Measurements from ENCODE around the gene EIF3D. TPM values are rescaled to one million over a fixed set of nuclear protein-coding genes. Genes with fewer than 3 reads are reported as not detected.

The EIF3D gene
- total and polyA plus RNA-seq, 2 of the 13 experiments (the other 11 are each of a cell fraction or from before 2014, with no cell fraction given) = 118 to 274 TPM

DNA sequence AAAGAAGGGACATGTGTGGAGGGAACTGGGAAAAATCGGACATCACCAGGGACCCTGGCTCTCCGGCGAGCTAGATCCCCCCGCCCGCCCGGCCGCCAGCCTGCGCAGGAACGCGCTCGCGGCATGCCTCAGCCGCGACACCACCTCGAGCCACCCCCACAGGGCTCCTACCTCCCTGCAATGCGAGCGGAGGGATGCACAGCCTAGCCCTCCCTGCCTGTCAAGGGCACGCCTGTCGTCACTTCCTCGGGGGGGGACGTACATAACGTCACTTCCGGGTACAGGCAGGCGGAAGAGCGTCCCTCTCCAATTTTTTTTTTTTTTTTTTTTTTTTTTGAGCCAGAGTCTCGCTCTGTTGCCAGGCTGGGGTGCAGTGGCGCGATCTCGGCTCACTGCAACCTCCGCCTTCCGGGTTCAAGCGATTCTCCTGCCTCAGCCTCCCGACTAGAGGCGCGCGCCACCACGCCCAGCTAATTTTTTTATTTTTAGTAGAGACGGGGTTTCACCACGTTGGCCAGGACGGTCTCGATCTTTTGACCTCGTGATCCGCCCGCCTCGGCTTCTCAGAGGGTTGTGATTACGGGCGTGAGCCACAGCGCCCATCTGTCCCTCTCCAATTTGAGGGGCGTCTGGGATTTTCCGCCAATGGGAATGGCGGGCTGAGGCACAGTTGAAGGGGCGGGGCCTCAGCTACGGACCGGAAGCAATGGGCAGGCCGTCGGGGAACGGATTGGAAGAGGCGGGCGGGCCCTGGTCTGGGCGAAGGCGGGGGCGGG, 47.4 kb downstream of the EIF3D start, which contains the start of gene TXN2:
TXN2 (minus strand) TSS at position 248 of the 776 bp plus-strand sequence. CDS start 803 bp downstream, outside the sequence.
- Histone ChIP-seq H4K20me1 (ENCODE audit: insufficient read depth, low read length) (no peaks in the 10 kb centered on the region), H3K79me2 (ENCODE audit: insufficient read depth, low read length) (peaks cover 14% of the 10 kb centered on the region), H3K4me2 (ENCODE audit: low read depth, low read length) (peak within 1 kb of the TSS; percentile 96), H3K4me3 (replicated peaks in 1 of 3; ENCODE audit: insufficient read depth in 1 of 3, low read depth in 2 of 3, low read length in 3 of 3) (peak within 1 kb of the TSS; percentile 69 to 88 (median 88)), H3K9ac (ENCODE audit: insufficient read depth, low read depth, low read length) (peak within 1 kb of the TSS; percentile 89), H3K4me1 (ENCODE audit: insufficient read depth, low read length) (peaks cover 24% of the 10 kb centered on the region), H2AFZ (ENCODE audit: low read length) (peak within 1 kb of the TSS; percentile 82), H3K27ac (ENCODE audit: extremely low read length, insufficient read depth, low read length) (peak within 1 kb of the TSS; percentile 96), H3K27me3 (ENCODE audit: control insufficient read depth in 1 of 2, insufficient read depth in 2 of 2, low read length in 2 of 2) (no peaks in the 10 kb centered on the region; a peak in 1 of 5 replicates), H3K36me3 (replicated peaks in 1 of 2; ENCODE audit: control insufficient read depth in 1 of 2, insufficient read depth in 2 of 2, low read length in 2 of 2) (peaks cover 9 to 13% of the 10 kb centered on the region in 2 experiments), H3K9me3 (ENCODE audit: low read length) (no peaks in the 10 kb centered on the region)
- intact Hi-C loops (cut with micrococcal nuclease; ENCODE audit: unreplicated experiment) = no loop called here
- WGBS (ENCODE audit: low lambda C conversion rate) = 2% methylated on average over 49 of the region's 62 CpGs
- DNase-seq (ENCODE audit: low spot score) (peak; percentile 91), FAIRE-seq (peak; percentile 72), ATAC-seq (peak; percentile 92)
- ChIA-PET CTCF (ENCODE audit: low intra/inter-chr PET ratio, low total read pairs) (no interaction called here), POLR2A (interaction anchor here (0.6 to 2.4 kb wide), 33 partner anchors 8 to 1182 kb away, joined by 3 to 18 read pairs (median 4); partner anchors contain the start of genes APOL2, FOXRED2, MYH9 and TOM1)
- TSS peak; percentile 50 for BruUV-seq (replicated peaks)
- in situ Hi-C loops (cut with HindIII; ENCODE audit: extremely low pct_ligation_motif_present, low pct_unique_long_range_greater_than_20kb) = no loop called here
- peak; percentile 36 to 57; a peak in 2 of 4 replicates for TF ChIP-seq HMGXB4 (CRISPR knock-in tag; IDR thresholded peaks at IDR 0.05; ENCODE audit: borderline replicate concordance in 1 of 2, low read depth in 1 of 2)
- TF ChIP-seq ZMYM4 (CRISPR knock-in tag; IDR thresholded peaks at IDR 0.05) = no peak
- TF ChIP-seq ZNF773 (CRISPR knock-in tag; IDR thresholded peaks at IDR 0.05; ENCODE audit: borderline replicate concordance) = 0 out of 2 replicates have a peak, but pooled peaks have one; percentile 49
- 0 out of 2 replicates have a peak, but pooled peaks have one; percentile 44 for TF ChIP-seq UBTF (CRISPR knock-in tag; IDR thresholded peaks at IDR 0.05)
- no peak; the same call in 1 of the 2 replicates for TF ChIP-seq MAF1 (CRISPR knock-in tag; IDR thresholded peaks at IDR 0.05; ENCODE audit: borderline replicate concordance)
- TF ChIP-seq, protein P1, sequence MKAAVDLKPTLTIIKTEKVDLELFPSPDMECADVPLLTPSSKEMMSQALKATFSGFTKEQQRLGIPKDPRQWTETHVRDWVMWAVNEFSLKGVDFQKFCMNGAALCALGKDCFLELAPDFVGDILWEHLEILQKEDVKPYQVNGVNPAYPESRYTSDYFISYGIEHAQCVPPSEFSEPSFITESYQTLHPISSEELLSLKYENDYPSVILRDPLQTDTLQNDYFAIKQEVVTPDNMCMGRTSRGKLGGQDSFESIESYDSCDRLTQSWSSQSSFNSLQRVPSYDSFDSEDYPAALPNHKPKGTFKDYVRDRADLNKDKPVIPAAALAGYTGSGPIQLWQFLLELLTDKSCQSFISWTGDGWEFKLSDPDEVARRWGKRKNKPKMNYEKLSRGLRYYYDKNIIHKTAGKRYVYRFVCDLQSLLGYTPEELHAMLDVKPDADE (CRISPR knock-in tag; IDR thresholded peaks at IDR 0.05) = no peak
- TF ChIP-seq CREM (IDR thresholded peaks at IDR 0.05) = peak; percentile 97
- peak; percentile 76 for TF ChIP-seq CREM (CRISPR knock-in tag; IDR thresholded peaks at IDR 0.05)
- peak; percentile 28; the same call in 1 of the 2 replicates for TF ChIP-seq TBX2 (CRISPR knock-in tag; IDR thresholded peaks at IDR 0.05; ENCODE audit: borderline replicate concordance)
- TF ChIP-seq ZNF740 (CRISPR knock-in tag; IDR thresholded peaks at IDR 0.05) = peak; percentile 98
- no peak for TF ChIP-seq ZSCAN30 (CRISPR knock-in tag; IDR thresholded peaks at IDR 0.05)
- TF ChIP-seq ZFP36L1 (CRISPR knock-in tag; IDR thresholded peaks at IDR 0.05) = no peak
- peak; percentile 37; the same call in 1 of the 2 replicates for TF ChIP-seq RXRA (CRISPR knock-in tag; IDR thresholded peaks at IDR 0.05)
- TF ChIP-seq SALL2 (CRISPR knock-in tag; IDR thresholded peaks at IDR 0.05) = peak; percentile 70
- TF ChIP-seq, protein P2, sequence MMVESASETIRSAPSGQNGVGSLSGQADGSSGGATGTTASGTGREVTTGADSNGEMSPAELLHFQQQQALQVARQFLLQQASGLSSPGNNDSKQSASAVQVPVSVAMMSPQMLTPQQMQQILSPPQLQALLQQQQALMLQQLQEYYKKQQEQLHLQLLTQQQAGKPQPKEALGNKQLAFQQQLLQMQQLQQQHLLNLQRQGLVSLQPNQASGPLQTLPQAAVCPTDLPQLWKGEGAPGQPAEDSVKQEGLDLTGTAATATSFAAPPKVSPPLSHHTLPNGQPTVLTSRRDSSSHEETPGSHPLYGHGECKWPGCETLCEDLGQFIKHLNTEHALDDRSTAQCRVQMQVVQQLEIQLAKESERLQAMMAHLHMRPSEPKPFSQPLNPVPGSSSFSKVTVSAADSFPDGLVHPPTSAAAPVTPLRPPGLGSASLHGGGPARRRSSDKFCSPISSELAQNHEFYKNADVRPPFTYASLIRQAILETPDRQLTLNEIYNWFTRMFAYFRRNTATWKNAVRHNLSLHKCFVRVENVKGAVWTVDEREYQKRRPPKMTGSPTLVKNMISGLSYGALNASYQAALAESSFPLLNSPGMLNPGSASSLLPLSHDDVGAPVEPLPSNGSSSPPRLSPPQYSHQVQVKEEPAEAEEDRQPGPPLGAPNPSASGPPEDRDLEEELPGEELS (CRISPR knock-in tag; IDR thresholded peaks at IDR 0.05) = 0 out of 2 replicates have a peak, but pooled peaks have one; percentile 44
